ENCODE results near the gene HIKESHI. TPM values are rescaled to one million over a fixed set of nuclear protein-coding genes. Genes with fewer than 3 reads are reported as not detected.
"Not testable (repeated sequence)": the region's sequence is repeated elsewhere in the genome, so short reads cannot be mapped to it uniquely, and the experiment has no call there.

Gene HIKESHI
- total RNA-seq, 1 donor from 2014 or later: 54.0 TPM

DNA sequence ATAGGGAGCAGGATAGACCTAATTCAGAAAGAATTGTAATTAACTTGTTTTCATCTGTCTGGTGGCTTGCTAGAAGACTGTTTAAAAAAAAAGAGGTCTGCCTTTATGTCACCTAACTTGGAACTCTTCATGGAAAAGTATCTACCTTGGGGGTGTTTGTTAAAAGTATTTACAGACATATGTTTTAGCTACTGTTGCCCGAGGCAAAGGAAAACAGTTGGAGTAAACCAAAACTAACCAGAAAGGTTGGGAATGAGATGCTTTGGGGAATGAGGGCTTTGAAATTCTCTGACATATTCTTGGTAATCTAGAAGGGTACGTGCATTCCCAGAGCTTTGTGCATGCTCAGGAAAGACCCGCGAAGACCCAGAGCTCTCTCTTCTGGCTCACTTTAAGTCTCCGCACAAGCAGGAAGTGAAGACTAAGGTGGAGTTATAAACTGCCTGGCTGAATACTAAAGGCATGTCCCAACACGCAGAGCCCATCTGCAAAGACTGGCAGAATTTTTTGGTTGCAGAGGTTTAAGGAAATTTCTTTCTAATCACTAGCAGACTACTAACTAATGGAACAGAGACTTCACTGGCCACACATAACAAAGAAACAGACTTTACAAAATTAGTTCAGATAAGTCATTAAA is 33.2 kb downstream of the HIKESHI start:
- H3K4me3 Mint-ChIP-seq: no peak overlapping the region
- intact Hi-C loops (cut with micrococcal nuclease): no loop called here
- no peak overlapping the region for H3K27ac Mint-ChIP-seq
- DNase-seq: peak; percentile 41
- H3K36me3 Mint-ChIP-seq (ENCODE audit: low read depth): peaks cover 70% of the 10 kb centered on the region
- peaks cover 5% of the 10 kb centered on the region for H3K9me3 Mint-ChIP-seq
- H3K27me3 Mint-ChIP-seq: no peaks in the 10 kb centered on the region
- H3K4me1 Mint-ChIP-seq: peaks cover 3% of the 10 kb centered on the region

DNA sequence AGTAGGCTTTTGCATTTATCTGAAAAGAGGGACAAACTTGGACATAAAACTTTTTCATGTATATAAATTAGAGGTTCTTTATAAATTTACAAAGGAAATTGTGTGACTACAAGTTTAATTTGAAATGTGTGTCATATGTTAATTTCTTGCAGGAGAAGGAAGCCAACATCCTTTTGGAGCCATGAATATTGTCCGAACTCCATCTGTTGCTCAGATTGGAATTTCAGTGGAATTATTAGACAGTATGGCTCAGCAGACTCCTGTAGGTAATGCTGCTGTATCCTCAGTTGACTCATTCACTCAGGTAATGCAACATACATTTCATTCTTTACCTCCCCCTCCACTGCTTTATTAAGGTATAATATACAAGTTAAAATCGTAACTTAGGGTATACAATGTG is 35.2 kb downstream of the HIKESHI start:
- no peak overlapping the region for H3K27ac Mint-ChIP-seq
- H3K4me1 Mint-ChIP-seq: peaks cover 6% of the 10 kb centered on the region
- no peak overlapping the region for H3K4me3 Mint-ChIP-seq
- DNase-seq: no peak
- H3K27me3 Mint-ChIP-seq: no peaks in the 10 kb centered on the region
- peaks cover 5% of the 10 kb centered on the region for H3K9me3 Mint-ChIP-seq
- H3K36me3 Mint-ChIP-seq (ENCODE audit: low read depth): peaks cover 75% of the 10 kb centered on the region
- intact Hi-C loops (cut with micrococcal nuclease): no loop called here

GRCh38 chr11:86341382-86341781 is 39.3 kb downstream of the HIKESHI start:
- Mint-ChIP-seq H3K9me3 (peaks cover 5% of the 10 kb centered on the region), H3K27ac (no peak overlapping the region)

GRCh38 chr11:86346513-86346912 is 44.5 kb downstream of the HIKESHI start:
- no peak for DNase-seq
- H3K27ac Mint-ChIP-seq: no peak overlapping the region
- no peaks in the 10 kb centered on the region for H3K9me3 Mint-ChIP-seq
- H3K27me3 Mint-ChIP-seq: no peaks in the 10 kb centered on the region
- intact Hi-C loops (cut with micrococcal nuclease): no loop called here
- H3K4me3 Mint-ChIP-seq: no peak overlapping the region
- H3K36me3 Mint-ChIP-seq (ENCODE audit: low read depth): peaks cover 25% of the 10 kb centered on the region
- H3K4me1 Mint-ChIP-seq: peaks cover 8% of the 10 kb centered on the region

More at GRCh38 chr11:86341382-86341781, 39.3 kb downstream of the HIKESHI start:
- Mint-ChIP-seq H3K36me3 (ENCODE audit: low read depth) (peaks cover 55% of the 10 kb centered on the region), H3K4me1 (peaks cover 13% of the 10 kb centered on the region), H3K4me3 (no peak overlapping the region), H3K27me3 (no peaks in the 10 kb centered on the region)
- no peak for DNase-seq
- intact Hi-C loops (cut with micrococcal nuclease): no loop called here

DNA sequence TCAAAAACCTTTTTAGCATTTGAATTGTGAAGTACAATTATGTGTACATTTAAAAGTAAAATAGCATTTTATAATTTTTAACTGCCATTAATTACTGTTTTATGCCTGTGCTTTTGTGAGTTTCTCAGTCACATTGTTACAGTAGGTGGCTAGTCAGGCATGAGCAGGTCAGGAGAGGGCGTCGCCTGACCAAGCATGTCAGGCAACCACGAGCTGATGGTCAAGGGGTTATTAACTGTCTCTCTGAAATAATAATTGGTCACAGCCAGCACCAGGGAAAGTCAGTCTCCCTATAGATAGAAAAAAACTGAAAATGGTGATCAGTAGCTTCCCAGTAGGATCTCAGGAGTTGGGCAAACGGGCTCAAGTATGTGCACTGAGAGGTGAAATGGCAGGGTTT is 53.2 kb downstream of the HIKESHI start:
- H3K4me1 Mint-ChIP-seq: no peaks in the 10 kb centered on the region
- no peak overlapping the region for H3K27ac Mint-ChIP-seq
- no peak overlapping the region for H3K4me3 Mint-ChIP-seq
- DNase-seq: no peak
- H3K27me3 Mint-ChIP-seq: peaks cover 2% of the 10 kb centered on the region
- H3K36me3 Mint-ChIP-seq (ENCODE audit: low read depth): no peaks in the 10 kb centered on the region
- intact Hi-C loops (cut with micrococcal nuclease): no loop called here
- H3K9me3 Mint-ChIP-seq: no peaks in the 10 kb centered on the region

DNA sequence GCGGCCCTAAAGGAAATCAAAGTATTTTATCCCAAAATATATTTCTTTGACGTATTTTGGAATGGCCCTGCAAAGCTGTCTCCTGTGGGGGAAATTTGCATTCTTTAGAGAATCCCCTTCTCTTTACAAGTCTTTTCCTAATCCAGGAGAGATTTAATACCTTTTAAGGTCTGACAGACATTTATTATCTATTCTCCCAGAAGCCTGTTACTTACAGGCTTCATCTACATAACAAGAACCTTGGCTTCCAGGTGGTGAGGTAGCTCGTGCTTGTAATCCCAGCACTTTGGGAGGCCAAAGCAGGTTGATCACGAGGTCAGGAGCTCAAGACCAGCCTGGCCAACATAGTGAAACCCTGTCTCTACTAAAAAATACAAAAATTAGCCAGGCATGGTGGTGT is 55.4 kb downstream of the HIKESHI start:
- intact Hi-C loops (cut with micrococcal nuclease); H3K4me3 Mint-ChIP-seq; H3K27ac Mint-ChIP-seq; H3K4me1 Mint-ChIP-seq; H3K36me3 Mint-ChIP-seq (ENCODE audit: low read depth); H3K9me3 Mint-ChIP-seq; H3K27me3 Mint-ChIP-seq: not testable (repeated sequence)
- DNase-seq: peak; percentile 18

DNA sequence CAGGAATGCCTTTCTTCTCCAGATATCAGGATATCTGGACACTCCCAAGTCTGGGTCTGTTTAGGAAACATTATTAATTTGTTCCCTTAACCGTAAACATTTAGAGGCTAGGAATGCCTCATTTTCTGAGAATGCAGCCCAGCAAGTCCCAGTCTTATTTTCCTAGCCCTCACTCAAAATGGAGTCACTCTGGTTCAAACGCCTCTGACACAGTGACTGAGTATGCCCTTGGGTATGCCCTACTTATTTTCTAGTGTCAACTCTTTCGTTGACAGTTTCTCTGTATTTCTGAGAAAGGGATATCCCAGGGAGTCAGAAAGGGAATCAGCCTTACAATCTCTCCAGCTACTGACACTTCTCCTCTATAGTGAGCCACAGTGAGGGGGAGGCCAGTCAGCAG is 56.7 kb downstream of the HIKESHI start:
- peaks cover 6% of the 10 kb centered on the region for H3K4me1 Mint-ChIP-seq
- no peak overlapping the region for H3K4me3 Mint-ChIP-seq
- no peak overlapping the region for H3K27ac Mint-ChIP-seq
- peaks cover 4% of the 10 kb centered on the region for H3K9me3 Mint-ChIP-seq
- no peaks in the 10 kb centered on the region for H3K36me3 Mint-ChIP-seq (ENCODE audit: low read depth)
- H3K27me3 Mint-ChIP-seq: peaks cover 2% of the 10 kb centered on the region
- intact Hi-C loops (cut with micrococcal nuclease): no loop called here
- no peak for DNase-seq

DNA sequence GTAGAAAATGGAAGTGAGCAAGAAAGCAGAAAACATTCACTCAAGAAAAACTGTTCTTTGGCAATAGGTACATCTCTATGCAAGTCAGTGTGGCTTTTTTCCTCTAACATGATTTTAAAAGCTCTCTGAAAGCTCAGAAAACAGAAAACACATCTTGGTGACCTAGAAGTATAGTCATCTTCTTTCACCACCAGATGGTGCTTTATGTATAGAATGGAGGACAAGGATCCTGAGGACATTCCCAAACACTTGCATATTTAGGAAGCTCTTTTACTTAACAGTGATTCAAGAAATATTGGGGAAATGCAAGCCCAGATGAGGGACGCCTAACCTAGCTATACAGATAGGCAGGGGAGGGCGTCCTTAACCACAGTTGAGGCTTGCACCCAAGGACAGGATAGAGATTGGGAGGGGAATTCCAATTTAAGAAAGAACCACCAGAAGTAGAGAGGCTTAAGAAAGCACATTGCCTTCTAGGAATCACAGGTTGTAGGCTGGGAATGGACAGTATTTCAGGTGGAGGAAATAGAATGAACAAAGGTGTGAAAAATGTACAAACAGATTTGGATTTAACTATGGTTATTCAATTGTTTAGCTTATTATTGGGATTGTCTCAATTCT is 58.8 kb downstream of the HIKESHI start:
- no peak overlapping the region for H3K4me3 Mint-ChIP-seq
- H3K4me1 Mint-ChIP-seq: peaks cover 6% of the 10 kb centered on the region
- intact Hi-C loops (cut with micrococcal nuclease): no loop called here
- H3K36me3 Mint-ChIP-seq (ENCODE audit: low read depth): no peaks in the 10 kb centered on the region
- H3K27ac Mint-ChIP-seq: no peak overlapping the region
- peaks cover 5% of the 10 kb centered on the region for H3K9me3 Mint-ChIP-seq
- peaks cover 2% of the 10 kb centered on the region for H3K27me3 Mint-ChIP-seq
- no peak for DNase-seq

- Mint-ChIP-seq H3K27me3 (peaks cover 5% of the 10 kb centered on the region), H3K27ac (no peak overlapping the region), H3K4me3 (no peak overlapping the region), H3K9me3 (peaks cover 12% of the 10 kb centered on the region), H3K36me3 (ENCODE audit: low read depth) (no peaks in the 10 kb centered on the region), H3K4me1 (peaks cover 6% of the 10 kb centered on the region)
- intact Hi-C loops (cut with micrococcal nuclease): no loop called here
- DNase-seq: no peak
These were observed 61.4 kb downstream of the HIKESHI start for GRCh38 chr11:86363424-86363823.

GRCh38 chr11:86365546-86365945 is 63.5 kb downstream of the HIKESHI start:
- peaks cover 12% of the 10 kb centered on the region for H3K9me3 Mint-ChIP-seq
- H3K4me1 Mint-ChIP-seq: peaks cover 4% of the 10 kb centered on the region
- H3K27ac Mint-ChIP-seq: no peak overlapping the region
- no peaks in the 10 kb centered on the region for H3K36me3 Mint-ChIP-seq (ENCODE audit: low read depth)
- H3K27me3 Mint-ChIP-seq: peaks cover 3% of the 10 kb centered on the region
- DNase-seq: no peak
- H3K4me3 Mint-ChIP-seq: no peak overlapping the region
- intact Hi-C loops (cut with micrococcal nuclease): no loop called here

- Mint-ChIP-seq H3K9me3 (peaks cover 8% of the 10 kb centered on the region), H3K27ac (no peak overlapping the region), H3K36me3 (ENCODE audit: low read depth) (no peaks in the 10 kb centered on the region), H3K4me3 (no peak overlapping the region), H3K27me3 (peaks cover 6% of the 10 kb centered on the region), H3K4me1 (peaks cover 6% of the 10 kb centered on the region)
- intact Hi-C loops (cut with micrococcal nuclease): no loop called here
- no peak for DNase-seq
These were observed 67.6 kb downstream of the HIKESHI start for GRCh38 chr11:86369668-86370067.

DNA sequence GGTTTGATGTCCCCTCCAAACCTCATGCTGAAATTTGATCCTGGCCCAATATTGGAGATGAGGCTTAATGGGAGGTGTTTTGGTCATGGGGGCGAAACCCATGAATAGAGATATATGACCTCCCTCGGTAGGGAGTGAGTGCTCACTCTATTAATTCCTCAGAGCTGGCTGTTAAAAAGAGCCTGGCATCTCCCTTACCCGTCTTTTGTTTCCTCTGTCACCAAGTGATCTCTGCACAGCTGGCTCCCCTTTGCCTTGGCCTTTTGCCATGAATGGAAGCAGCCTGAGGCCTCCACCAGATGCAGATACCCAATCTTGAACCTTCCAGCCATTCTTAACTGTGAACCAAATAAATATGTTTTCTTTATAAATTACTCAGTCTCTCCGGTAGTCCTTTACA is 68.1 kb downstream of the HIKESHI start:
- no peak for DNase-seq
- Mint-ChIP-seq H3K4me1 (peaks cover 6% of the 10 kb centered on the region), H3K4me3 (no peak overlapping the region), H3K27ac (peak overlapping the region; percentile 10), H3K9me3 (peaks cover 8% of the 10 kb centered on the region), H3K36me3 (ENCODE audit: low read depth) (no peaks in the 10 kb centered on the region), H3K27me3 (peaks cover 6% of the 10 kb centered on the region)
- intact Hi-C loops (cut with micrococcal nuclease): no loop called here

GRCh38 chr11:86370922-86371594 is 69.0 kb downstream of the HIKESHI start:
- peaks cover 6% of the 10 kb centered on the region for H3K4me1 Mint-ChIP-seq
- H3K27me3 Mint-ChIP-seq: peaks cover 6% of the 10 kb centered on the region
- intact Hi-C loops (cut with micrococcal nuclease): no loop called here

DNA sequence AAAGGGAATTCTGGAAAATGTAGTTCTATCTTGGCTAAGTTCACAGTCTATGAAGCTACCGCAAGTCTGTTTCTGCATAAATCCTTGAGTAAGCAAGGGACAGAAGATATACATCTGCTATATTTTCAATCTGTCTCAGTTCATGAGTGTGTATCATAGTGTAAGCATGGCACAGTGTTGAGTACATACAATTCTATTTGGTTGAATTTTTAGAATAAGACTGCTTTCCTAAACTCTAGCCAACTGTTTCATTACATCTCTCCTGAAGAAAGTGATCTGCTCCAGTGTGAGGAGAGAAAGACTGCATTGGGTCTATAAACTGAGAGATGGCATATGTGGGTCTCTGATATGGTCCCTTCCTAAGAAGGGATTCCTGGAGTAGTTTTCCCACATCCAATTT is 70.0 kb downstream of the HIKESHI start:
- H3K27me3 Mint-ChIP-seq: peaks cover 3% of the 10 kb centered on the region
- intact Hi-C loops (cut with micrococcal nuclease): no loop called here
- H3K4me1 Mint-ChIP-seq: peaks cover 6% of the 10 kb centered on the region
- no peak for DNase-seq
- H3K4me3 Mint-ChIP-seq: no peak overlapping the region
- no peaks in the 10 kb centered on the region for H3K9me3 Mint-ChIP-seq
- no peak overlapping the region for H3K27ac Mint-ChIP-seq
- no peaks in the 10 kb centered on the region for H3K36me3 Mint-ChIP-seq (ENCODE audit: low read depth)

More at GRCh38 chr11:86370922-86371594, 69.0 kb downstream of the HIKESHI start:
- Mint-ChIP-seq H3K9me3 (peaks cover 5% of the 10 kb centered on the region), H3K36me3 (ENCODE audit: low read depth) (no peaks in the 10 kb centered on the region), H3K27ac (no peak overlapping the region), H3K4me3 (no peak overlapping the region)
- DNase-seq: no peak

Data from activated CD4-positive, alpha-beta T cell treated with anti-CD3 and anti-CD28 coated beads, Interleukin-2, amount 10 ng/mL, durations not matched to agents 24 days and 14 days (primary cell).